GM10847 (cell line): ENCODE data around the gene LOX.

ENCODE experiments used
- POLR2A ChIP-seq: IDR thresholded peaks from 2 replicates; pipeline ENCODE4 v1.6.1; 2011; ENCODE audit not compliant: insufficient read length; ENCODE audit errors: extremely low read depth

Gene LOX

DNA sequence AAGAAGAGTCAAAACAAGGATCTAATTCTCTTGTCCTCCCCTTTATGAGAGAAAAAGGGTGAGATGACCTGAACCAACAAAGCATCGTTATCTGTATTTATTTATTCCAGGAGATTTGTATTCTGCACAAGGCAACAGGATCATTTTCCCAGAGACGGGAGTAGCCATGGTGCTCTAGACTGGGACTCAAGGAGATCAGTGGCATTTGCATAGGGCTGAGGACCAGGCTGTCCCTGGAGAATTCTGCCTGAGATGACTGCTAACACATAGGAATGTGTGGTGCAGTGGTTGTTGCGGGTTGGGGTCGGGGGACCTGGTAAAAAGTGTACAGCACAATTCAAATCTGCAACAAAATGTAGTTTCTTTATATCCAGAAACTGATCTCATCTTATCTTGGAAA lies 29.0 kb upstream of the LOX start:
- no peak for TF ChIP-seq POLR2A

GRCh38 chr5:122105909-122106308 lies 27.9 kb upstream of the LOX start:
- TF ChIP-seq POLR2A = no peak

DNA sequence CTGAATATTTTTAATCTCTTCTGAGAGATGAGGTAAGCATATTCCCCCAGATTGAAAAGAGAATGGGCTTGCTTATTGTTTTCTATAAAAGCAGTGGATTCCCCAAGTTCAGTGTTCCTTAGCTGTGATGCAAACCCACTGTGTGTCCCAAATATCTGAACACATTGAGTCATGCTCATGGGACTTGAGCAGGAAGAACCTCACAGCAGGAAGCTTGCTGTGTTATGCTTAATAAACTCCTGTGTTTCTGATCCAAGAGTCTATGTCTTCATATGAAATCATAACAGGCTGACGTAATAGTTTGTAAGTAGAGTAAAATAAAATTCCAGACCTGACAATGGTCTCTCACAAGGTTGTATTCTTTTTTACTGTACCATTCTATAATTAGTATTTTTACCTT lies 24.8 kb upstream of the LOX start:
- no peak for TF ChIP-seq POLR2A

- TF ChIP-seq POLR2A = no peak
Measured at GRCh38 chr5:122101636-122102285, 23.7 kb upstream of the LOX start.

- no peak for TF ChIP-seq POLR2A
Measured at GRCh38 chr5:122099060-122099790, 21.2 kb upstream of the LOX start.

GRCh38 chr5:122097391-122097790 lies 19.3 kb upstream of the LOX start:
- TF ChIP-seq POLR2A = no peak

DNA sequence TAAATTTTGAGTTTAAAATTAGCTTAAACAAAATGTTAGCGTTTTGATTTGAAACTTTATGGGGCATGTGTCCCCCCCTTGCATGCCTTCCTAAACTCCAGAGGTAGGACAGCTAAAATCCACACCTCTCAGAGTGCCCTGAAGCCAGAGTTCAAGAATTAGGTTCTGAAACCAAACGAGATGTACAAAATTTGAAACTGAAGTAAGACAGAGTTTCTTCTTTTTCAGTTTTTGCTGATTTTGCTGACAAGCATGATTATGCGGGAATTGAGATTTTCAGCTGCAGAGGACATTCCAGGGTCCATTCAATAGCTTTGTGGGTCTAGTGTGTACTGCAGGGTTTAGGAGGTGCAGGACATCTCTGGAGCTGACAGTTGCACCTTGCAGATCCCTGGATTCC lies 17.1 kb upstream of the LOX start:
- no peak for TF ChIP-seq POLR2A

DNA sequence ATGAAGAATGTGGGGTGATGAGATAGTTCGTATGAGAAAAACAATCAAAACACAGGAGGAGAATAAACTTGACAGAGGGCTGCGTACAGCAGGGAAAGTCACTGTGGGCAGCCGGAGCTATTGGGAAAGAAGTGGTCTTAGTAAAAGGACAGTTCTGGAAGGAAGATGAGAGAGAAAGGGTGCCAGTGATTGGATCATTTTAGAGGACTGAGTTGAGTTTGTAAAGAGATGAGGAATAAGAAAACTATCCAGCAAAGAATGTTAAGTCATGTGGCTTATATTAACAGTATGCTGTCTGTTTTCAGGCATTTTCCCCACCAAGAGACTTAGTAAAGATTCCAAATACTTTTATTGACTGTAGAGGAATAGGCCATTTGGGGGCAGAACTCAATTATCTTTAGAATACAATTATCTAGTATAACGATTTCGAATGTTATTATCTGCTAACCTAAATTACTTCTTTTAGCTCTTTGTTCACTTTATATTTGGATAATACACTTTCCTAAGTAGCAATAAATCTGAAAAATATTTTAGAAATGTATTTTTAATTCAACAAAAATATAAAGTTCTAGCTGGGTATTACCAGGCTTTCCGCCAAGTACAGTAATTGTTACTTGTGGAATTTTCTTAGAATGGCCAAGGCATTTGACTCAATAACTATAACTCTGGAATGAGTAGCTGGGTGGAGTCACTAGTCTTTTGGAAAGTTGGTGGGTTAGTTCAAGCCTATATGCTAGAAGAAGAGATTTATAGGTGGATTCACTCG lies 15.5 kb upstream of the LOX start:
- no peak for TF ChIP-seq POLR2A

DNA sequence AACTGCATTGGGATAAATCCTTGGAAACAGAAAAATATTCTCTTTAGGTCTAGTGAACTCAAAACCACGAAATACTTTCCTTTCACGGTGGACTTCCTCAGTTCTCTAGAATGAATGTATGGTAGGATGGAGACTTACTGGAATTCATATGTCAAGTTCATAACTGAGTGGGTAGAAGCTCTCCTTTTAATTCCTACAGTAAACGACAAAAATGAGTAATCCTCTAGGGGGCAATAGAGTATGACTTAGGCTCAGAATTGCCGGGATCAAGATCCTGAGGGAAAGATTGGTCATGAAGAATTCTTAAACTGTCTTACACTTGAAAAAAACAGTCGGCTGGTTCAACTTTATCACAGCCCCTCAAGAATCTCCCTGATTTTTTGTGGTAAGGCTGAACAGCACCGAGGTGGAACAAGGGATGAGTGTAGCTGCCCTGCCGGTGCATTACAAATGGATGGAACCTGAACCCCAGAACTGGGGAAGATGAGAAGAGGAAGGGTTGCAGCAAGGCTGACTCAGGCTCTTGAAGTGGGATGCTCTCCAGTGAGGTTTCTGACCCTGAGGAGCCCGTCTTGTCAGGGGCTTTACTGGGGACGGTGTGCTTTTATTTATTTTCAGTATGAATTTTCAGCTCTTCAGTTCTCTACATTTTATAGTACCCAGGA lies 14.0 kb upstream of the LOX start:
- no peak for TF ChIP-seq POLR2A

GRCh38 chr5:122089096-122090013 lies 11.3 kb upstream of the LOX start:
- TF ChIP-seq POLR2A = no peak

- no peak for TF ChIP-seq POLR2A
Measured at GRCh38 chr5:122085041-122085440, 7.0 kb upstream of the LOX start.

- TF ChIP-seq POLR2A = no peak
Measured at GRCh38 chr5:122083535-122083934, 5.5 kb upstream of the LOX start.

GRCh38 chr5:122081541-122081940 lies 3.5 kb upstream of the LOX start:
- TF ChIP-seq POLR2A = no peak

DNA sequence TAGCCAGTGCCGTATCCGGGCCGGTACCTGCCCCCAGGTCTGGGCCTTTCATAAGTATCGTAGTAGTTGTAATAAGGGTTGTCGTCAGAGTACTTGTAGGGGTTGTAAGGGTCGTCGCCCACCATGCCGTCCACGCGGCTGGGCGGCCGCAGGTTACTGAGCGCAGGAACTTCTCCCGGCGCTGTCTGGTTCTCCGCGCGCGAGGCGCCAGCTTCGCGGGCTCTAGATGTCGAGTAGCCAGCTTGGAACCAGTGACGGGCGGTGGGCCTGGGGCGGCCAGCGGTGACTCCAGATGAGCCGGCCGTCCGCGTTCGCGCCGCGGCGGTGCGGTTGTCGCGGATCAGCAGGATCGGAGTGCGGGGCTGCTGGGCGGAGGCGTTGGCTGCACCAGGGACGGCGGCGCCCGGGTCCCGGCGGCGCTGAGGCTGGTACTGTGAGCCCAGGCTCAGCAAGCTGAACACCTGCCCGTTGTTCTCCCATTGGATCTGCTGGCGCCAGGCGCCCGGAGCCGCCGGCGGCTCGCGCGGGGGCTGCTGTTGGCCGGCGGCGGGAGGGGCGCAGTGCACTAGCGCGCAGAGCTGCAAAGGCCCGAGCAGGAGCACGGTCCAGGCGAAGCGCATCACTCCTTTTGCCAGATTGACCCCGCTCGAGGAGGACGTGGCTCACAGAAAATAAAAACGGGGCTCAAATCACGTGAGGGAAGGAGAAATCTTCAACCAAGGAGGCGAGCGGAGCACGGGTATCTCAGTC lies 518 bp downstream of the LOX start:
- no peak for TF ChIP-seq POLR2A
